ENCODE data around the gene NKX1-2. TPM values are rescaled to one million over a fixed set of nuclear protein-coding genes. Genes with fewer than 3 reads are reported as not detected.

Gene NKX1-2
- total RNA-seq, 6 experiments from 2014 or later: not detected

DNA sequence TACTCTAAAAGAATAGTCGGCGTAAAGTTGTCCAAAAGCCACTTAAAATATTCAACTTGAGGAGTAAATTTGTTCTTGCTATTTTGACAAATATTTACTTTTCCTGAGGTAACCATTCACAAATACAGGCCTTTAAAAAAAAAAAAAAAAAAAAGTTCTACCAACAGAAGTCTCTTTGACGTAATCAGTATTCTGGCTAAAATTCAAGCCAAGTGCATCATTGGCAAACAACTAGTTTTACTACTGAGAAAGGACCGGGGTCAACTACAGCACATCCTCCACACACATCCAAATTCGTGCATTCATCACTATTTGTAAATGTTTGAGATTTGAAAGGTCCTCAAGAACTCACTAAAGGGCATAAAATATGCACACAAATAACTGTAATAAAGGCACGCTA lies 33.1 kb downstream of the NKX1-2 start:
- Histone ChIP-seq H3K4me1 (peaks cover 0 to 33% (median 3%) of the 10 kb centered on the region in 4 donors), H3K4me3 (peak overlapping the region in 1 of 3 donors; percentile 2), H3K27ac (peak overlapping the region in 1 of 3 donors; percentile 34), H3K27me3 (no peaks in the 10 kb centered on the region), H3K36me3 (no peaks in the 10 kb centered on the region), H3K9me3 (no peaks in the 10 kb centered on the region)
- WGBS (ENCODE audit: insufficient coverage, low coverage, low lambda C conversion rate, missing lambda C conversion rate): 24% methylated on average over 6 of the region's 6 CpGs
- intact Hi-C loops (cut with DNase I): no loop called here
- DNase-seq (peak in 1 of 3 donors; percentile 54), ATAC-seq (peak; percentile 4 to 44 (median 36))
- TF ChIP-seq, protein P1, sequence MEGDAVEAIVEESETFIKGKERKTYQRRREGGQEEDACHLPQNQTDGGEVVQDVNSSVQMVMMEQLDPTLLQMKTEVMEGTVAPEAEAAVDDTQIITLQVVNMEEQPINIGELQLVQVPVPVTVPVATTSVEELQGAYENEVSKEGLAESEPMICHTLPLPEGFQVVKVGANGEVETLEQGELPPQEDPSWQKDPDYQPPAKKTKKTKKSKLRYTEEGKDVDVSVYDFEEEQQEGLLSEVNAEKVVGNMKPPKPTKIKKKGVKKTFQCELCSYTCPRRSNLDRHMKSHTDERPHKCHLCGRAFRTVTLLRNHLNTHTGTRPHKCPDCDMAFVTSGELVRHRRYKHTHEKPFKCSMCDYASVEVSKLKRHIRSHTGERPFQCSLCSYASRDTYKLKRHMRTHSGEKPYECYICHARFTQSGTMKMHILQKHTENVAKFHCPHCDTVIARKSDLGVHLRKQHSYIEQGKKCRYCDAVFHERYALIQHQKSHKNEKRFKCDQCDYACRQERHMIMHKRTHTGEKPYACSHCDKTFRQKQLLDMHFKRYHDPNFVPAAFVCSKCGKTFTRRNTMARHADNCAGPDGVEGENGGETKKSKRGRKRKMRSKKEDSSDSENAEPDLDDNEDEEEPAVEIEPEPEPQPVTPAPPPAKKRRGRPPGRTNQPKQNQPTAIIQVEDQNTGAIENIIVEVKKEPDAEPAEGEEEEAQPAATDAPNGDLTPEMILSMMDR (IDR thresholded peaks at IDR 0.05): no peak
- TF ChIP-seq POLR2A (IDR thresholded peaks at IDR 0.05): no peak

GRCh38 chr10:124415210-124415609 lies 34.6 kb downstream of the NKX1-2 start:
- intact Hi-C loops (cut with DNase I): no loop called here
- 92% methylated on average over 2 of the region's 2 CpGs for WGBS (ENCODE audit: insufficient coverage, low coverage, low lambda C conversion rate, missing lambda C conversion rate)
- H3K4me3 ChIP-seq: no peak overlapping the region
- no peak overlapping the region for H3K27ac ChIP-seq
- H3K27me3 ChIP-seq: no peaks in the 10 kb centered on the region
- TF ChIP-seq POLR2A (IDR thresholded peaks at IDR 0.05): no peak
- TF ChIP-seq, protein P1 (IDR thresholded peaks at IDR 0.05): no peak
- DNase-seq (no peak), ATAC-seq (no peak)
- no peaks in the 10 kb centered on the region for H3K36me3 ChIP-seq
- no peaks in the 10 kb centered on the region for H3K9me3 ChIP-seq
- peaks cover 0 to 33% (median 3%) of the 10 kb centered on the region in 4 donors for H3K4me1 ChIP-seq

DNA sequence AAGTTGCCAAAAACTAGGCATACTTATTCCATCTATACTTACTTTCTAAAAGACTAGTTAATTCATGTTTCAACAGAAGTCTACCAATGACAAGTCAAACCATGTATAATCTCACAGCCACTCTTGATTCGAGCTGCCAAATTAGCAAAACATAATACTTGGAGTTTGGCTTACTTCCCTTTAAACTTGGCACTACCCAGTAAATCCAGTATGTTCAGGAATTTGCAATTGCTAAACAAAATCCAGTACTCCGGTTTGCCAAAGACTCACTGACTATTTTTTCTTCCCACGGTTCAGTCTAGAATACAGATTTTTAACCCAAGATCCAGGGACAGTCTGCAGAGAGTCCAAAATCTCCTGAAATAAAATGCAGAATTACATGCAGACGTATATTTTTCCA lies 35.8 kb downstream of the NKX1-2 start:
- intact Hi-C loops (cut with DNase I): no loop called here
- 23% methylated on average over 4 of the region's 4 CpGs for WGBS (ENCODE audit: insufficient coverage, low coverage, low lambda C conversion rate, missing lambda C conversion rate)
- DNase-seq: no peak
- Histone ChIP-seq H3K27me3 (no peaks in the 10 kb centered on the region), H3K36me3 (no peaks in the 10 kb centered on the region), H3K27ac (peak overlapping the region in 1 of 3 donors; percentile 3), H3K9me3 (no peaks in the 10 kb centered on the region), H3K4me3 (no peak overlapping the region), H3K4me1 (peaks cover 0 to 33% (median 3%) of the 10 kb centered on the region in 4 donors)
- peak in 1 of 4 donors; percentile 4 for ATAC-seq
- no peak for TF ChIP-seq POLR2A (IDR thresholded peaks at IDR 0.05)
- TF ChIP-seq, protein P1 (IDR thresholded peaks at IDR 0.05): no peak

DNA sequence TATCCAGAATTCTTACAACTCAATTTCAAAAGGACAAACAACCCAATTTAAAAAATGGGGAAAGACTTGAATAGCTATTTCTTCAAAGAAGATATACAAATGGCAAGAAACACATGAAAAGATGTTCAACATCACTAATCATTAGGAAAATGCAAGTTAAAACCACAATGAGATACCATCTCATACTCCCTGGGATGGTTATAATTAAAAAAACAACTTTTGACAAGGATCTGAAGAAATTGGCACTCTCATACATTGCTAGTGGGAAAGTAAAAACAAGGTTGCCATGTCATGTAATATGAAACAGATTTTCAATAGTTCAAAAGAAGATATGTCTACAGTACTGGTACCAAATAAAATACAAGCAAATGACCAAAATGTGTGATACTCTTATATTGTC lies 40.1 kb downstream of the NKX1-2 start:
- TF ChIP-seq, protein P1 (IDR thresholded peaks at IDR 0.05): no peak
- TF ChIP-seq POLR2A (IDR thresholded peaks at IDR 0.05): no peak
- Histone ChIP-seq H3K9me3 (no peaks in the 10 kb centered on the region), H3K4me1 (peaks cover 0 to 15% (median 7%) of the 10 kb centered on the region in 4 donors), H3K4me3 (no peak overlapping the region), H3K36me3 (peaks cover 0 to 9% (median 0%) of the 10 kb centered on the region in 4 donors), H3K27me3 (no peaks in the 10 kb centered on the region), H3K27ac (no peak overlapping the region)
- DNase-seq (no peak), ATAC-seq (no peak)
- intact Hi-C loops (cut with DNase I): no loop called here

DNA sequence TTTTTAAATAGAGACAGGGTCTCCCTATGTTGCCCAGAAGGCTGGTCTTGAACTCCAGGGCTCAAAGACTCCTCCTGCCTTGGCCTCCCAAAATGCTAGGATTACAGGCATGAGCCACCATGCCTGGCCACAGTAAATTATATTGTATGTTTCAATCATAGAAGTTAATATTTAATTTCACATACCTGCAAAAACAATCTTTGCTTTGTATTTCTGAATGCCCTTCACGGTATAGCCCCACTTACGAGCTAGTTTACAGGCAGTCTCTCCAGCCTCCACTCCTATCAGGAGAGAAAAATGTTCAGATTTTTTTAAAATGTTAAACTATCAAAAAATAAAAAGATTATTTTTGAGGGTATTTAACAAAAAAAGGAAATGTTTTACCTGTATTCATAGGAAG lies 41.5 kb downstream of the NKX1-2 start:
- Histone ChIP-seq H3K27me3 (no peaks in the 10 kb centered on the region), H3K36me3 (peaks cover 0 to 14% (median 0%) of the 10 kb centered on the region in 4 donors), H3K27ac (no peak overlapping the region), H3K4me3 (no peak overlapping the region), H3K9me3 (no peaks in the 10 kb centered on the region), H3K4me1 (peaks cover 0 to 11% (median 2%) of the 10 kb centered on the region in 4 donors)
- intact Hi-C loops (cut with DNase I): no loop called here
- DNase-seq: no peak
- TF ChIP-seq, protein P1 (IDR thresholded peaks at IDR 0.05): no peak
- no peak for TF ChIP-seq POLR2A (IDR thresholded peaks at IDR 0.05)
- ATAC-seq: no peak
- 100% methylated on average over 2 of the region's 2 CpGs for WGBS (ENCODE audit: insufficient coverage, low coverage, low lambda C conversion rate, missing lambda C conversion rate)

All from right lobe of liver (tissue), 6 donors.